Measurements from ENCODE around the gene LATS1.
"Not testable (repeated sequence)": the region's sequence is repeated elsewhere in the genome, so short reads cannot be mapped to it uniquely, and the experiment has no call there.

The LATS1 gene

DNA sequence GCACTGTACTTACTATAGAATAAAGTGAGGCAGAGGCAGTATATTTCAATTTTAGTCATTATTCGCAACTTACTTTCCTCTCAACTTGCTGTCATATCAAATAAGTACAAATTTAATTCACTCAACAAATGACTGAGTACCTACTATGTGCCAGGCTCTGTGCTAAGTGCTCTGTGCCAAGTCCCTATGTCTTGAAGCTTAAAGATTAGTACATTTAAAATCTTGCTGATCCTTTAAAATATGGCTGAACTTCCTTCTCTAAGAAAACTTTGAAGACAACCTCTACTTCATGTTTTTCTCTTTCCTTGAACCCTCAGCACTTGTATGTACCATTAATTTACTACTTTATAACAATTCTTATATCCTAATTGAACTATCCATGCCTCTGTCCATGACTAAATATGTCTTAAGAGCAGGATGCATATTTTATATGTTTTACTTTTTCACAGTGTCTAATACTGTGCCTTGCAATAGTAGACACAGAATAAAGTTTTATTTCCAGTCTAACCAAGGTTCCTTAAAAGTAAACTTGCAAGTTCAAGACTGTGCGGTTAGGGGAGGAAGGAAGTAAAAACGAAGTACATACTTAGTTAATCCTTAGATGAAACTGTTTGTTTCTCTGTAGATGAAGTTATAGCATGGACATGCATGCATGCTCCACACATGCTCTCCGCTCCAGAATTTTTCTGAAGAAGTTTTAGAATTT is 10.0 kb upstream of the LATS1 start:
- no peak for DNase-seq

DNA sequence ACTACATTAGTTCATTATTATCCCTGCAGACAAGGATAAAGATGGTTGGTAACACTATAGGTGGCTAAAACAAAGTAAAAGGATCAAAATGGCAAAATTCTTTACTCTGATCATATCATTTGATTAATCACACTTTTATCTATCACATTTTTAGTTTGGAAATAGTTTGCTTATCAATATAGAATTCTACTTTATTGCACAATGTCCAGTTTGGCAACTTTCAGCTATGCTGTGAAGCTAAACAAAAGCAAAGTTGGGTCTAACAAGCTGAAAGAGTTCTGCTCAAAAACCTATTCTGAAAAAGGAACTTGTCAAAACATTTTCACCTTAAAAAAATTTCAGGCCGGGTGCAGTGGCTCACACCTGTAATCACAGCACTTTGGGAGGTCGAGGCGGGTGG is 7.9 kb upstream of the LATS1 start:
- DNase-seq = no peak

DNA sequence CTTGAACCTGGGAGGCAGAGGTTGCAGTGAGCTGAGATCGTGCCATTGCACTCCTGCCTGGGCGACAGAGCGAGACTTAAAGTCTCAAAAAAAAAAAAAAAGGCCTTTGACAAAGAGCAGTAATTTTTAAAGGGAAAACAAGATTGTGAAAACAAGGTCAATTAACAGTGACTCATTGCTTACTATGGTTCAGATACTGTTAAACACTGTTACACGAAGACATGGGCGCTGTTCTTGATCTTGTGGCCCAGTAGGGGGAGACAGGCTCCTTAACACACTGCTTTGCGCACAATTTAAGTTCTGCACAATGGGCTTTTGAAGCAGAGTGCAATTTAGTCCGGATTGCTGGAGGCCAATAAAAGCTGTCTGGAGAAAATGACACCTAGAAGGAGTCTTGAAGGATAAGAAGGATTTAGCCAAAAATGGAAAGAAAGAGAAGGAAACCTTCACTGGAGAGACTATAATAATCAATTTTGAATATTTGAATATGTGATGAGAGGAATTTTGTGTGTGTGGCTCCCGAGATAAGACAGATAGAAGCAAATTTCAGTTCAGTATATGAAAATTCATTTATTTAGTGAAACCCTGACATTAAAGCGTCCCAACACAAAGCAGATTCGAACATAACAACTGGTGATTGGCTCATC is 6.0 kb upstream of the LATS1 start:
- peak; percentile 11 to 24 for DNase-seq

DNA sequence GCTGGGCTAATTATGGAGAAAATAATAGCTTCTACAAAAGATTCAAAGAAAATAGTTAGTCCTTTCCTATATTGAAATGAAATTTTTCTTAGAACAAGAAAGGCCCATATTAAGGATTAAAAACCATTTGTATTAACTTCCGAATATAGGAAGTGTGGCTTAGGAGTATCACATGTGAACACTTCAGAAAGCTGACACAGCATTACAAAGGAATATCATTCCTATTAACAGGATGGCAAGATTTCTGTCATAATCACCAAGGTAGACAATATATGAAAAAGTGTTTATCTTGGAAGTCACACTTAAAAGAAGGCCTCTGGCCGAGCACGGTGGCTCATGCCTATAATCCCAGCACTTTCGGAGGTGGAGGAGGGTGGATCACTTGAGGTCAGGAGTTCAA is 5.4 kb upstream of the LATS1 start:
- no peak for DNase-seq

DNA sequence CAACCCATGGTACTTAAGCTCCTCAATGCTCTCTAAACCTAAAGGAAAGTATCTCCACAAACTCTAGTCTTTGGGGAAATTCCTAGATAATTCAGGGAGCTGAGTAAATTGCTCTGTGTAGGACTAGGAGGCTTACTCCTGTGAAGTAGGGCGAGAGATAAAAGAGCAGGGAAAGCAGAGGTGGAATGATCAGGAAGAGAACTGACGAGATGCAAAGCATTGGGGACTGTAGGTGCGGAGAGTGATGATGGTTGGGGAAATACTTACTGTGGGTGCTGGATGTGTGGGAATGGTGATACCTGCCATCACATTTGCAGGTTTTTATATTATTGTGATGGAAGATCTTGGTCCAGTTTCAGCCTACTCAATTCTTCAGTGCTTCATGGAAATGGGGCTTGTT is 1.6 kb upstream of the LATS1 start:
- DNase-seq = no peak

DNA sequence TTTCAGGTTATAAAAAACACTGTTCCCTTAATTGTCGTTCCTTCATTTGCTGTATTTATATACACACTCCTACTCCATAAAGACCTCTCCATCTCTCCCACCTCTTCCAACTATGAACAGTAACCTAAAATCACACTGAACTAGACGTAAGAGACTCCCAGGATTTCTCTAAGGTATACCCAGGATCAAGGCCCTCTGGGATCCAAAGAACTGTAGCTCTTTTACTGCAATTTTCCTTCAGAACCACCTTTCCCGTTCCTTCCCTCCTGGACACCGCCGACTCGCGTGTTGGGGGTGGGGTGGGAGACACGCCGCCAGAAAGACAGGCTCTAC is 680 bp downstream of the LATS1 start:
- DNase-seq = no peak

DNA sequence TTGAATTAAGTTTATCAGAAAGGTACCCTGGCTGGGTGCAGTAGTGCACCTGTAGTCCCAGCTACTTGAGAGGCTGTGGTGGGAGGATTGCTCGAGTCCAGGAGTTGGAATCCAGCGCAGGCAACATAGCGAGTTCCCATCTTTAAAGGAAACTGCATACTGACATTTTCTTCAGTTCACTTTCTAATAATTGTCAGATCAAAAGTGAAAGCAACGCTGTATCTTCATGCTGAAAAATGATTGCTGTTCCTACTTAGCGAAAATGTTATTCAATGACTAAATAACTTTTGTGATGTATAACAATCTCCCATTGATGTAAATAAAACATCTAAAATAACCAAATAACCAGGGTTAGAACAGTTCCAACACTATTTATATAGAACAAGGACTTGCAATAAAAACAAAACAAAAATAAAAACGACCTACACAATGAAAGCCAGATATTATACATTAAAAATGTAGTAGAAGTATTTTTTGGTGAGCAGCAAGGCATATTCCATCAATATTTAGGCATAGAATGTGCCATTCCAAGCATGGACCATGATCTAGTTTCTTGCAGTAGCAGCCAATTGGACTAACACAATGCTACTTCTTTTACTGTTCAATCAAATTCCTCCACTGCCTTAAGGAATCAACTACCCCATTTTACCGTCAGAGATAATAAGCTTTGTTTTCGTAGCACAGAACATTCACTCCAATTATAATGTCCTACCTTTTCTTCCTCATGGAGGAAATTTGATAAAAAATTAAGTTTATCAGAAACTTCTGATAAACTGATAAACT is 1.5 kb downstream of the LATS1 start:
- no peak for DNase-seq

DNA sequence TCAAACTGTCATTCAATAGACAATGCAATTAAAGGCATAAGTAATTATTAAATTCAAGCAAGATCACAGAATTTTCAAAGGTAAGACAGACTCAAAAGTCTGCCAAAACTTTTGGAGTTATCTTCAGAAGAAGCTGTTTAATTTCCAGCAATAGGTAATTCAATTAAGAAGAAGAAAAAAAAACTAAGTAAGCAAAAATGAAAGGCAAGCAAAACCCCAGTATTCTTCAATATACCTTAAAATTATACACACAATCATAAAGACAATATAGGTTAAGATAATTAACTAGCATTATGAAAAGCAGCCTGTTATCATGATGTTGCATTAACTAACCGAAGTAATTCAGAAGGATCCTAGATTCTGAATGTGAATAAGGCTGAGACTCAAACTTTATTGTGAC is 3.5 kb downstream of the LATS1 start:
- DNase-seq = no peak

DNA sequence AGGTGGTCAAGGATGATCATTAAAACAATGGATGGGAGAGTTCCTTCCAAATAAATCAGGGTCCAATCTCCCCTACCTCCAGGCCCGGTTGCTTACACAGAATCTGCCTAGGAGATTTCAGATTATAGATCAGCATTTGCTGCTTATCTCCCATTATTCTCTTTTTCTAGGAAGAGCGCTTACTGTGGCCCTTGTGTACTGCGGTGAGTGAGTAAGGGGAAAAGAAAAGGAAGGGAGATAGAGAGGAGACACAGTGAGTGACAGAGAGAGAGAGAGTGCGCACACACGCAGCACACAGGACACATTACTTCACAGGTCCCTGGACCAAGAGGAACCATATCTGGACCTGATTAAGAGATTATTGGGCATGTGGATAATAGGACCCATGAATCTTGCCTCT is 6.2 kb downstream of the LATS1 start:
- DNase-seq = no peak

DNA sequence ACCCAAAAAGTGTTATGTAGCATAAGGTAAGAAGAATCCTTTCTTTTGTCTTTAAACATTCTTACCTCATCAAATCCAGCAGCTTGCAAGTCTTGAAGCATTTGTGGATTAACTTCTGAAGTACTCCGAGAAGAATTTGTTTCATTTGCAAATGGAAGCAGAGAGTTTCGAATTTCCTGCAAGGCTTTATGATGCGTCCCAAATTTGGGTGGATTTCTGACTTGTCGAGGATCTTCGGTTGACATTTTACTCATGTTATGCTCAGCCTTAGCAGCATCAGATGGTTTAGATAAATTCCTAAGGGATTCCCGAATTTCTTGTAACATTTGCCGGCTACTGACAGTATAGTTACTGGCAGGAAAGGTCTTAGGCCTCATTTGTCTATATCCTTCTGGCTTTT is 16.2 kb downstream of the LATS1 start:
- no peak for DNase-seq

DNA sequence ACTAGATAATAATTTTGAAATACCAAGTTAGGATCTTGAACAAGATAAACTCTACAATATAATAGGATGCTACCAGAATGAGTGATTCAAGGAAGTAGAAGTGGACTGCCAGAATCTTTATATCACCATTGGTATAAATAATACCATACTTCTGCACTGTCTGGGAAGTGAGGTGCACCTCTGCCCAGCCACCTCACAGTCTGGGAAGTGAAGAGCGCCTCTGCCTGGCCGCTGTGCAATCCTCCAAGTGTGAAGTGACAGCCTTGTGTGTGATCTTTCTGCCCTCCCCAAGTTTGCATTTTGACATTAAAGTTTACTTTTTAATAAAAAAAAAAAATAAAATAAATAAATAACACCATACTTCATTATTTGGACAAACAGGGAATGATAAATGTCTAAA is 18.8 kb downstream of the LATS1 start:
- no peak for DNase-seq

DNA sequence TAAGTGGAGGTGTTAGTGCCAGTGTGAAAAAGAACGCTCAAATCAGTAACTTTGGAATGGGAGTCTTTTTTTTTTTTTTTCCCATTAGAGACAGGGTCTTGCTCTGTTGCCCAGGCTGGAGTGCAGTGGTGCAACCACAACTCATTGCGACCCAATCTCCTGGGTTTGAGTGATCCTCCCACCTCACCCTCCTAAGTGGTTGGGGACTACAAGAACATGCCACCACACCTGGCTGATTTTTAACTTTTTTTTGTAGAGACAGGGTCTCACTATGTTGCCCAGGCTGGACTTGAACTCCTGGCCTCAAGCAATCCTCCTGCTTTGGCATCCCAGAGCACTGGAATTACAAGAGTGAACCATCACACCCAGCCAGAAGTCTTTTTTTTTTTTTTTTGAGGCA is 19.7 kb downstream of the LATS1 start:
- no peak for DNase-seq

DNA sequence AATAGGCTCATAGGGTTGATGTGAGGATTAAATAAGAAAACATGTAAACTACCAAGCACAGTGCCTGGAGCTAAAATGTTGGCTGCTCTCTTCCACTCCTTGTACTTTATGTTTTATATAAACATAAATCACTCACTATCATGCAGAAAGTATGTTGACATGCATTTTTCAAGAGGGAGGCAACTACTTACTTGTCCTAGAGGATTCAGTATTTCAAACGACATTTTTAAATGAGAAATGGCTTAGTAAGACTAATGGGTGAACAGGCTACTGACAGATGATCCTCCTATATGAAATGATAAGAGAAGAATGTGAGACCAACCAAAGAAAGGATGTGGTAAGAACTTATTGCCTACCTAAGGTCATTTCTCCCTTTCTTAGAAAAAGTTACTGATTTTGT is 21.0 kb downstream of the LATS1 start:
- DNase-seq = no peak

DNA sequence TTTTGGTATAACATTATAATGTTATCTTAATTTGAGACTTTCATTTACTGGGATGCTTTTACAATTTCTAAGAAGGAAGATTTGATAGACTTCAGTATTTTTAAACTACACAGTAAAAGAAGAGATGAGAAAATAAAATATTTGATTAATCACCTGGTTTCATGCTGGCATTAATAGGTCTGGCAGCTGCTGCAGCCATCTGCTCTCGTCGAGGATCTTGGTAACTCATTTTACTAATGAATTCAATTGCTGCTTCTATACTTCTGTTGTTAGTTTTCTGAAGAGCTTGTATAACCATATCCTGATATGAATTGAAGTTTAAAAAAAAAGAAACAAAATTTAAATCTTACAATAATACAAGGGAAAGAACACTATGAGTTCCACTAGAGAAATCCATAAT is 23.0 kb downstream of the LATS1 start:
- no peak for DNase-seq

DNA sequence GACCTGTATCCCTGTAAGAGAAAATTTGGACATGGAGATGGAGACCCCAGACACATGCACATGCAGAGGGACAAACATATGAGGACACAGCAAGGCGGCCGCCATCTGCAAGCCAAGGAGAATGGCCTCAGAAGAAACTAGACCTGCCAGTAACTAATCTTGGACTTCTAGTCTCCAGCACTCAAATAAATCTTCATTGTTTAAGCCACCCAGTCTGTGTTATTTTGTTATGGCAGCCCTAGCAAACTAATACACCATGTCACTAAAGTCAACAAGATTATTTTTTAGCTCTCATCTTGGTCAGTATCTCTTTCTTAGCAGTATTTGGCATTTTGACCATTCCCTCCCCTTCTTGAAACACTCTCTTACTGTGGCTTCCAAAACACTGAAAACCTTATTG is 26.7 kb downstream of the LATS1 start:
- DNase-seq = no peak

DNA sequence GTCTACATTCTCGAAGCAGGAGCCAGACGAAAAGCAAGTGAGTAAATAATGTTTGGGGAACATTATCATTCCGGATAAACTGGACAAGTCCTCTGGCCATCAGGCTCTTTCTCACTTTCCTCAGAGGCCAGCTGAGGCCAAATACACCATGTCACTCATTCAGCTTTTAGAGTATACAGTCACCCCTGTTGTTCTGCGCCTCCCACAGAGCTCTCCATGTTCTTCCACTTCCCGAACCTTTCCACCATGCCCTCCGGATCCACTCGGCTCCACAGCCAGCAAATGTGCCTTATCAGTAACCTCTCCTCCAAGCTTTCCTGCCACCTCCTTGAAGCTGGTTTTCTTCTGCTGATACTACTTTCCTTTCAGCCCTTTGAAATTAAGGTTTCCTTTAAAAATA is 31.7 kb downstream of the LATS1 start:
- no peak for DNase-seq

DNA sequence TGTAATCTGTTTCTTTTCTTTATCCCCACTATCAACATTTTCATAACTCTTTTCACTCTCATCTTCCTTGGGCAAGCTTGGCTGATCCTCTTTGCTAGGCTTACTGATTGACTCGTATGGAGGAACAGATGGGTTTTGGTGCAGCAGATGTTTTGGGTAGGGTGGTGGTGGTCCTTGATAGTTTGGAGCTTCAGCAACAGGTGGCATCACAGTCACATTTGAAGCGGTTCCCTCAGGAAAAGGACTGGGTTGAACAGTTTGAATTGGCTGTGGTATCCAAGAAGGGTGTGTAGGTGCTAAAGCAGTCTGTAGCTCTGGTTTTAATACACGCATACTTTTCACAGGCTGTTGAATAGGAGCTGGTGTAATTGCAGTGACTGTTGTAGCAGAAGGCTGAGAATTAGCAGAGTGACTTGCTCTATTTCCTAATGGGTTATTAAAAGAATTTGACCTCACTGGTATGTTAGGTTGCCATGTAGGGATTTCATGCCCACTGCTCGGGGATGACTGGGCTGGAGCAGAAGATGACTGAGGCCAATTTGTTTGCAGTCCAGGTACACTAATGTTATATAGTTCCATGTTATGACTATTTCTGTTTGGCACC is 34.5 kb downstream of the LATS1 start:
- no peak for DNase-seq

DNA sequence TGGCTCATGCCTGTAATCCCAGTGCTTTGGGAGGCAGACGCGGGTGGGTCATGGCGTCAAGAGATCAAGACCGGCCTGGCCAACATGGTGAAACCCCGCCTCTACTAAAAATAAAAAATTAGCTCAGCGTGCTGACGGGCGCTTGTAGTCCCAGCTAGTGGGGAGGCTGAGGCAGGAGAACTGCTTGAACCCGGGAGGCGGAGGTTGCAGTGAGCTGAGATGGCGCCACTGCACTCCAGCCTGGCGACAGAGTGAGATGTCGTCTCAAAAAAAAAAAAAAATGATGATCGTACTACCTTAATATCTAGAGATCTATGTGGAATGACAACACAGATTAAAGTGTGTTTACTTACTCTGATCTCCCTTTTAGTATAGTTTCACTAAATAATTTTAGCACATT is 36.1 kb downstream of the LATS1 start:
- DNase-seq = not testable (repeated sequence)

DNA sequence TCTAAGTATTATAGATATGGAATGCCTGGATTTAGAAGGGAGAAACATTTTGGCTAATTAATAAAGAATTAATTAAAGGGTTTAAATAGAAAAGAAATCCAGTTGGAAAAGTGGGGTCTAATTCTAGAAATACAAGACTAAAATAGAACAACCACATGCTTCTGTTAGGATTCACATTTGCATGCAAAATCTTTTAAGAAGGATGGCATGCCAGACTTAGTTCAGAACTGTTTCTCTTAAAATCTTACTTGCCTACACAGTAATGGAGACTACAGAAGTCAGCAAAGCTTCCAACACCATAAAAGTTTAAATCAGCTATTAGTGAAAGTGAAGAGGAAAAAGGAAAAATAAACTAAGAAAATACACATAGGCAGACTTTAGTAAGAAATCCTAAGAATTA is 36.7 kb downstream of the LATS1 start:
- DNase-seq = no peak

DNA sequence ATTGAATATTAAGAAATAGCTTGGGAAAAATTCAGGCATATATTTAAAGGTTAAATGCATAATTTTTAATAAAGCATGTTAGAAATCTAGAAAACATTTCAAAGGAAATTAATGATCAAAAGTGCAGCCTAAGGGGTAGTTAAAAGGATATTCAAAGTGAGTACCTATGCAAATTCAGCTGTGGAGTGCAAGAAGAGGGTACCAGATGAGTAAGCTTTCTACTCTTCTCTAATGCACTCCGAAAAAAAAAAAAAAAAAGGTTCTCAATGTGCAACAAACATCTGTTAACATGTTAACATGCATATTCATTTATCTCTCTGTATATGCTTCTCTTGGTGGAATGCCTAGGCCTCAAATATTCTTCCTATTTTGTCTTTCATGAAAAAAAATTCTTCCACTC is 37.4 kb downstream of the LATS1 start:
- DNase-seq = no peak

DNA sequence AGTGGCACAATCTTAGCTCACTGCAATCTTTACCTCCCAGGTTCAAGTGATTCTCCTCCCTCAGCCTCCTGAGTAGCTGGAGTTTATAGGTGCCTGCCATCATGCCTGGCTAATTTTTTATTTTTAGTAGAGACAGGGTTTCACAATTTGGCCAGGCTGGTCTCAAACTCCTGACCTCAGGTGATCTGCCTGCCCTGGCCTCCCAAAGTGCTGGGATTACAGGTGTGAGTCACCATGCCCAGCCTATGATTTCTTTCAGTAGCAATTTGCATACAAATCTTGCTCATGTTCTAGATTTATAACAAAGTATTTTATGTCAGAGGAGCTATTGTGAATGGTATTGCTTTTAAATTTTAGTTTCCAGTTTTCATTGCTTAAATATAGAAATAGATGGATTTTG is 45.6 kb downstream of the LATS1 start:
- DNase-seq = not testable (repeated sequence)

DNA sequence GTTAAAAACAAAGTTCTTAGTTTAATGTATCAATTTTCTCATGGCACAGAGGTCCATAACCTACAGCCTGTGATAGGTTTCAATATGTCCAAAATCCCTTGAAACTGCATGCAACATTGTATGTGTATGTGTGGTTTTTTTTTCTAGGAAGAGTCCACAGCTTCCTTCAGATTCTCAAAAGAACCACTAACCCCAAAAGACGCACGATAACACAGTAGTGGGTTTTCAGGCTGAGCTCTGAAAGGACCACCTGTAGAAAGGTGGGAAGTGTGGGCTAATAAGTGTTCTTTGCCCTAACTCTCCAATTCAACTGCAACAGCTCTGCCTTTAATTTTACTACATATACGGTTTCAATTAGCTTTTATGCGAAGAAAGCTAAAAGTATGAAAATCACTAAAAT is 57.9 kb downstream of the LATS1 start:
- DNase-seq = no peak

DNA sequence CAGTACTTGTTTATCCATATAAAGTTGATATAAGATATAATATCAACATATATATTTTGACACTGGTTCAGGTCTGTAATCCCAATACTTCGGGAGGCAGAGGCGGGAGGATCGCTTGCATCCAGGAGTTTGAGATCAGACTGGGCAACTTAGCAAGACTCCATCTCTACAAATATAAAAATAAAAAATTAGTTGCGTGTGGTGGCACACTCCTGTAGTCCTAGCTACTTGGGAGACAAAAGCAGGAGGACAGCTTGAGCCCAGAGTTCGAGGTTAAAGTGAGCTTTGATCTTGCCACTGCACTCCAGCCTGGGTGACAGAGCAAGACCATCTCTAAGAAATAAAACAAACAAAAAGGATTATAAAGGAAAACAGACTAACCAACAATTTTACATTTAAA is 60.5 kb downstream of the LATS1 start:
- no peak for DNase-seq

DNA sequence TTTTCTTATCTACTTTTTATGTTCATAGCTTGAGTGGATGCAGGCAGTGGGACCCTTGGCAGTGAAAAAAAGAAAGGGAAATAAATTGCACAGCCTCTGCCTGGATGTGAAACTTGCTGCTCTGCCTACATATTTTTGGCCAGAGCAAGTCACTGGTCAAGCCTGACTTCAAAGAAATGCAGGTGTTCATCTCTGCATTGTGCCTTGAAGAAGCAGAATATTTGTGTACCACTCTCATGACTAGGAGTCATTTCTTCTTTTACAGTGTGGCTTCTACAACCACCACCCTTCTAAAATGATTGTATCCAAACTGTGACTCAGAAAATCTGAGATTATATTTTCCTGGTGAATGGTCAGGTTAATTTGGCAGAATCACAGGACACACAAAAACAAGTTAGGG is 66.8 kb downstream of the LATS1 start:
- DNase-seq = no peak

Measured in NCI-H2081 (cell line).